ENCODE results near the gene LGALS3.

LGALS3 gene

DNA sequence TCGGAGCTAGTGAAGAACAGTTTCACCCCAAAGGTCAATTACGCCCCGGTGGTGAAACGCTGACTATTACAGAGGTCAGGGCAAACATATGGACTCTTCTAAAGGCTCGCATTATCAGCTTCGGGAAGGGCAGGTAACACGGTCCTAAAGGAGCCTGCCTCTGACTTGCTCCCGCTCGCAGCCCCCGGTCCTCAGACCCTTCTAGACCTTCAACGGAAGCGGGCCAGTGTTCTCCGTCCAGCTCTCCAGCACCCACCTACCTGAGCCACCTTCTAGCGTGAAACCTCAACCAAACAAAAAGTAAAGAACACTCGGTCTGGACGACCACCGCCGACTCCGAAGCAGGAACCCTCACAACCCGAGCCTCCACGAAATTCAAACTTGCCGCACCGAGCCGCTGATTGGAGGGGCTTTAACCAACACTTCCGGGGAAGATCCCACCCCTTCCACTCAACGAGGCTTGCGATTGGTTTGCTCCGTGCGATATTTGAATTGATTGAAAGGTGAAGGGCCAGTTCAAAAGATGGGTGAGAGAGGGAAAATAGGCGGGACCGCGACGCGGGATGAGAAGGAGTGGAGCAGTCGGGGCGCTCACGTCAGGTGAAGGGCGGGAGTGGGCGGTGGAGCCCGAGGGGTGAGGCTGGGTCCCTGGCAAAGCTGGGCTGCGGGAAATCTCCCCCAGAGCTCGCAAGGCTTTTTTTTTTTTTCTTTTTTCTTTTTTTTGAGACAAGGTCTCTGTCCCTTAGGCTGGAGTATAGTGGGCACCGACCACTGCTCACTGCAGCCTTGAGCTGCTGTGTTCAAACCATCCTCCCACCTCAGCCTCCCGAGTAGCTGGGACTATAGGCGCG, 62.4 kb downstream of the LGALS3 start, which contains the start of gene DLGAP5:
TSS of gene DLGAP5 (minus strand) at position 383 of the 851 bp plus-strand sequence. CDS start 2,406 bp downstream, outside the sequence.
- DNase-seq (ENCODE audit: low spot score) = peak; percentile 99

DNA sequence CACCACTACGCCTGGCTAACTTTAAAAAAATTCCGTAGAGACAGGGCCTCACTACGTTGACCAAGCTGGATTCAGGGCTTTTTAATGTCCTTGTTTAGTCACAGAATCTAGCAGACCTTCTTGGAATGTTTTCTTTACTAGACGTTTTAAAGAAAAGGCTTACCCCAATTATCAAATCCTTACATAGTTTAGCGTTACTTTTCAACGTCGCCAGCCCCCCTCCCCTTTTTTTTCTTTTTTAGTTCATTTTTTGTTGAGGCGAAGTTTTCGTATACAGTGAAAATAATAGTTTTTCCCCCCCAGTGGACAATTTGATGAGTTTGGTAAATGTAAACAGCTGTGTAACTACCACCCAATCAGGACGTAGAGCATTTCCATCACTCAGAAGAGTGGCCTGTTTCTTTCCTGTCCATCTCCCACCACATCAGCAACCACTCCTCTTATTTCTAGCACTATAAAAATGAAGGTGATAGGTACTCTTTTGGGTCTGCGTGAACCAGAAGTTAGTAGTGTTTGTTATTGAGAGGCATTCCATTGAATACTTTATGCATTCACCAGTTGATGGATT, 63.1 kb downstream of the LGALS3 start:
- DNase-seq (ENCODE audit: low spot score) = peak; percentile 14

DNA sequence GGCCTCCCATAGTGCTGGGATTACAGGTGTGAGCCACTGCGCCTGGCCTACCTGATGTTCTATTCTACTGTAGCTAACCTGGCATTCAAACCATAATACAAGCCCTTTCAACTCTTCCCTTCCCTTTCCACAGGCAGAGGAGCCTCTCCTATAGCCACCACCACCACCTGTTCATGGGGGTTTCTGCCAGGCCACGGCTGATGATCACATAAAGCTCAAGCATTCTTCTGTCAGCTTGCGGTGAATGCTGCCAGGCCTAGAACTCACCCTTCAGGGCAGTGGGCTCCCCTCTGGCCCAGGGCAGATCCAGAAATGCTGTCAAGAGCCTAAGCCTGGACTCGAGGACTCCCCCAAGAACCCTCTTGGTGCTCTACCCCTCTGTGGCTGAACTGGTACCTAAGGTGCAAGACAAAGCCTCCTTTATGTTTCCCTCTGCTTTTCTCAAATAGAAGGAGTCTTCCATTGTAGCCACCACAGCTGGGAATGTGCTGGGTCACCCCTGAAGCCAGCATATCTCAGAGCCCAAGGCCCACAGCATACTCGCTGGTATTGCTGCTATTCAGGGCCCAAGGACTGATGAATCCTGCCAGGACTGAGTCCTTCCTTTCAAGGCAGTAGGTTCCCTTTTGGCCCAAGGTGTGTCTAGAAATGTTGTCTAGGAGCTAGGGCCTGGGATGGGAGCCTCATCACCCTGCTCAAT, 65.8 kb downstream of the LGALS3 start:
- DNase-seq (ENCODE audit: low spot score) = no peak
